GM18508 (cell line): Measurements from ENCODE around the gene RAP1B.

Source experiments
- ATAC-seq: cut with Tn5 transposase; IDR thresholded peaks from one replicate; pipeline ENCODE4 v1.9.1; 2021; ENCODE audit warnings: moderate number of reproducible peaks; ENCODE audit not compliant: insufficient read depth, unreplicated experiment

The RAP1B gene

GRCh38 chr12:68686595-68687521 lies 76.2 kb downstream of the RAP1B start, which contains the start of gene NUP107:
Gene NUP107, plus strand, starts transcription at chr12:68686978. Its CDS starts 88 bp downstream, at chr12:68687066.
- peak; percentile 79 for ATAC-seq

- ATAC-seq, result no peak
Measured at GRCh38 chr12:68695454-68695853, 84.8 kb downstream of the RAP1B start.

GRCh38 chr12:68699486-68699885 lies 88.8 kb downstream of the RAP1B start:
- no peak for ATAC-seq
